Loucy (cell line): ENCODE data around the gene SET.
"Not testable (repeated sequence)": the region's sequence is repeated elsewhere in the genome, so short reads cannot be mapped to it uniquely, and the experiment has no call there.

Source experiments
- EZH2phosphoT487 ChIP-seq: fragments of 200-600 bp; IDR thresholded peaks from 2 replicates; pipeline ENCODE4 v1.6.1; 2018; ENCODE audit warnings: antibody characterized with exemption, mild to moderate bottlenecking, moderate library complexity, borderline replicate concordance
- TF ChIP-seq, protein P1 (sequence below): fragments of 200-600 bp; sonication (generic); conservative IDR thresholded peaks from 2 replicates; pipeline ENCODE4 v1.5.1; 2014; ENCODE audit warnings: mild to moderate bottlenecking, antibody characterized with exemption, low read length

DNA sequence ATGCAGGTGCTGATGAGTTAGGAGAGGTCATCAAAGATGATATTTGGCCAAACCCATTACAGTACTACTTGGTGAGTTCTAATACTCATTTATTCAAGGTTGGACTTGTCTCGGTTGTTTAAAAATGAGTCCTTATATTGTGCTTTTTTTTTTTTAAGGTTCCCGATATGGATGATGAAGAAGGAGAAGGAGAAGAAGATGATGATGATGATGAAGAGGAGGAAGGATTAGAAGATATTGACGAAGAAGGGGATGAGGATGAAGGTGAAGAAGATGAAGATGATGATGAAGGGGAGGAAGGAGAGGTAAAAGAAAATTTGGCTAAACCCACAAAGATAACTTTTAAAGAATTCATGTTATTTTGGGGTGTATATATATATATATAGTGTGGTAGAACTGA is 4.7 kb downstream of the SET start:
- TF ChIP-seq, protein P1, sequence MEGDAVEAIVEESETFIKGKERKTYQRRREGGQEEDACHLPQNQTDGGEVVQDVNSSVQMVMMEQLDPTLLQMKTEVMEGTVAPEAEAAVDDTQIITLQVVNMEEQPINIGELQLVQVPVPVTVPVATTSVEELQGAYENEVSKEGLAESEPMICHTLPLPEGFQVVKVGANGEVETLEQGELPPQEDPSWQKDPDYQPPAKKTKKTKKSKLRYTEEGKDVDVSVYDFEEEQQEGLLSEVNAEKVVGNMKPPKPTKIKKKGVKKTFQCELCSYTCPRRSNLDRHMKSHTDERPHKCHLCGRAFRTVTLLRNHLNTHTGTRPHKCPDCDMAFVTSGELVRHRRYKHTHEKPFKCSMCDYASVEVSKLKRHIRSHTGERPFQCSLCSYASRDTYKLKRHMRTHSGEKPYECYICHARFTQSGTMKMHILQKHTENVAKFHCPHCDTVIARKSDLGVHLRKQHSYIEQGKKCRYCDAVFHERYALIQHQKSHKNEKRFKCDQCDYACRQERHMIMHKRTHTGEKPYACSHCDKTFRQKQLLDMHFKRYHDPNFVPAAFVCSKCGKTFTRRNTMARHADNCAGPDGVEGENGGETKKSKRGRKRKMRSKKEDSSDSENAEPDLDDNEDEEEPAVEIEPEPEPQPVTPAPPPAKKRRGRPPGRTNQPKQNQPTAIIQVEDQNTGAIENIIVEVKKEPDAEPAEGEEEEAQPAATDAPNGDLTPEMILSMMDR: not testable (repeated sequence)
- not testable (repeated sequence) for TF ChIP-seq EZH2phosphoT487
